WI38 (cell line): ENCODE results near the gene NIPAL1.

Experiments
- H3K4me3 ChIP-seq: 2 replicates; pipeline ENCODE4 v1.5.1; 2011; ENCODE audit warnings: low read depth, mild to moderate bottlenecking, control low read depth, low read length
- TF ChIP-seq, protein P1 (sequence below): IDR thresholded peaks from 2 replicates; pipeline ENCODE4 v1.5.1; 2012; ENCODE audit warnings: low read depth, mild to moderate bottlenecking, control low read depth, low read length

Gene NIPAL1

DNA sequence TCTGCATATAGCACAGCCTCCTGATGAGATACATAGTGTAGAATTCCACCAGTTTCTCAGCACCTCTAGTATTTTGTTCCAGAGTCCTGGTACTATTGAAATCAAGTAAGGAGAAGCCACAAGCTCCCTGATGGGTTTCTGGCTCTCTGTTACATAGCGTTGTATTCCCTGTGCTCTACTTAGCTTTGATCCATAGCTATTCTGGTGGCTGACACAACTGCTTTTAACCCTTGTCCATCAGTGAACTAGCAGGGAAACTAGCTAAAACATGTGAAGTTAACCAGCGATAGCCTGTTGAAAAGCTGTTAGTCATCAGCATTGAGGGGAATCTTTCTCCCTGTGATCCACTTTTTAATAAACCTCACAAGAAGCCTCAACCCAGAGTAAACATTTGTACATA is 26.9 kb downstream of the NIPAL1 start:
- TF ChIP-seq, protein P1, sequence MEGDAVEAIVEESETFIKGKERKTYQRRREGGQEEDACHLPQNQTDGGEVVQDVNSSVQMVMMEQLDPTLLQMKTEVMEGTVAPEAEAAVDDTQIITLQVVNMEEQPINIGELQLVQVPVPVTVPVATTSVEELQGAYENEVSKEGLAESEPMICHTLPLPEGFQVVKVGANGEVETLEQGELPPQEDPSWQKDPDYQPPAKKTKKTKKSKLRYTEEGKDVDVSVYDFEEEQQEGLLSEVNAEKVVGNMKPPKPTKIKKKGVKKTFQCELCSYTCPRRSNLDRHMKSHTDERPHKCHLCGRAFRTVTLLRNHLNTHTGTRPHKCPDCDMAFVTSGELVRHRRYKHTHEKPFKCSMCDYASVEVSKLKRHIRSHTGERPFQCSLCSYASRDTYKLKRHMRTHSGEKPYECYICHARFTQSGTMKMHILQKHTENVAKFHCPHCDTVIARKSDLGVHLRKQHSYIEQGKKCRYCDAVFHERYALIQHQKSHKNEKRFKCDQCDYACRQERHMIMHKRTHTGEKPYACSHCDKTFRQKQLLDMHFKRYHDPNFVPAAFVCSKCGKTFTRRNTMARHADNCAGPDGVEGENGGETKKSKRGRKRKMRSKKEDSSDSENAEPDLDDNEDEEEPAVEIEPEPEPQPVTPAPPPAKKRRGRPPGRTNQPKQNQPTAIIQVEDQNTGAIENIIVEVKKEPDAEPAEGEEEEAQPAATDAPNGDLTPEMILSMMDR: no peak
- H3K4me3 ChIP-seq: no peak overlapping the region

DNA sequence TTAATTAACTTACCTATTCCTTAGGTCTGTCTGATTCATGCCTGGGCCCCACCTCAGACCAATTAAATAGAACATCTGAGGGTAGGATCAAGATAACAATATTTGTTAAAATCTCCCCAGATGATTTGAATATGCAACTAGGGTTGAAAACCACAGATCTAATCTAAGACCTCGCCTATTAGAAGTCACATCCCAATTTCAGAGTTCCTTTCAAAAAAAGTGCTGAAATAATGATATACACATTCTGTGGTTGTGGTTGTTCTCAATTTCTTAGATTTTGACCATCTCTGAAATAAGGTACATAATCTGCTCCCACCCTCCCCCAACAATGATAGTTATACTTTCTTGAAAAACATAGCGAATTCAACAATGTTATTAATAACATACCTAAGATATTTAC is 27.7 kb downstream of the NIPAL1 start:
- H3K4me3 ChIP-seq: no peak overlapping the region
- TF ChIP-seq, protein P1: no peak

DNA sequence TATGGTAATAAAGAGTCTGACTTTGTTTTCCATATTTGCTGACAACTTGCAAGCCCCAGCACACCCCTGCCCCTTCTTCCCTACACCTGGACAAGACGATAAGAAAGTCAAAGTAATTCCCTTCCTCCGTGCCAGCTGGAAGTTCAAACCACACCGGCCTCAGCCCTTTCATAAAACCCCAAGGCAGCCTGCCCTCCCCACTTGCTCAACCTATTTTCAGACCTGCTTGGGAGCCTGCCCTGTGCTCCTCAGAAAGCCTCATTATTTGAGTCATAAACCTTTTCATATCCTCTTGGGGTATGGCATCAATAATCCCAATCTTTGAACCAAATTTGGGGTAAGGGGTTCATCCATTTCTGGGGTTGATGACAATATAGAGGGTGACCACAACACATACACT is 29.5 kb downstream of the NIPAL1 start:
- TF ChIP-seq, protein P1: no peak
- H3K4me3 ChIP-seq: no peak overlapping the region

DNA sequence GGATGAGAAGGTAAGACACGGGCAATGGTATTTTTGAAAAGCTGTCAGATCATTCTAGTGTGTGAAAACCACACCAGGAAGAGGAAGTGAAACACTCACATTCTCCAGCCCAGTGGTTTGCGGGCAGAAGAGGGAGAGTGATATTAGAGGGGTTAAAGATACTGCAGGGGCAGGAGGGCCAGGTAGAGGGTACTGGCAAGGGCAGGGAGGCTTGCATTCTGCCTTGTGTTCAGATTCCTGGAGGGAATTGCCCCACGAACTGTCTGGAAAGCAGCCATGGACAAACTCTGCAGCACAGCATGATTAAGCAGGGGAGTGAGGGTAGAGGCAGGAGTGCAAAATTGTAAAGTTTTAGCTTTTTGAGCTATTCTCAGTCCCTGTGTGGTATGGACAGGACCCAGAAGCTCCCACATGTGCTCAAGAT is 30.9 kb downstream of the NIPAL1 start:
- no peak overlapping the region for H3K4me3 ChIP-seq
- TF ChIP-seq, protein P1: no peak

DNA sequence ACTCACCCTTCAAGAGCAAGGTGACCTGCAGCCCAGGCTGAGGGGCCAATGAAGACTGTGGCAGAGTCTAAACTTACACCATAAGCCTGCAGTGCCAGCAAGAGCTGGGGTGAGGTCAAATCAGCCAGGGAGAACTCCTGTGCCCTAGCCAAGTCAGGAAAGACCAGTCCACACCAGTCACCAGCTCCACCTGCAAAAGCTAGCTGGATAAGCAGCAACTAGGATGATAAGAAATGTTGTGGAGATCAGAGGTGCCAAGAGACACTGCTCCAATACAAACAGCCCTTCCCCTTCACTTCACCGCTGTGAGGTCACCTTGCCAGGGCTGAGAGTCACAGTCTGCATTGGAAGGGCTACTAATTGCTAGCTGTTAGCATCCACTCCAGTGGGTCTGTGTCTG is 31.3 kb downstream of the NIPAL1 start:
- no peak overlapping the region for H3K4me3 ChIP-seq
- TF ChIP-seq, protein P1: no peak

DNA sequence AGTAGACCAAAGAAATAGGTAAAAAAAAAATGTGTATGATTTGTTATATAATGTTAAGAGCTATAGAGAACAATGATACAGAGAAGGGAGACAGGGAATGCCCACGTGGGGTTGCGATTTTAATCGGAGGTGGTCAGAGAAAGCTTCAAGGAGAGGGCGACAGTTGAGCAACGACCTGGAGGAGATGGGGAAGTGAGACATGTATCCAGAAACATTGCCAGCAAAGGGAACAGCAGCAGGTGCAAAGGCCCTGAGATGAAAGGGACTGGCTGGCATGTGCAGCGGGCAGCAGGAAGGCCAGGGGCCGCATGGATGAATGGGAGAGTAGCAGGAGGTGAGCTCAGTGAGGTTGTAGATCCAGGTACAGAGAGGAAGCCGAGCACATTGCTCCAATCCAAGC is 32.9 kb downstream of the NIPAL1 start:
- TF ChIP-seq, protein P1: no peak
- no peak overlapping the region for H3K4me3 ChIP-seq

DNA sequence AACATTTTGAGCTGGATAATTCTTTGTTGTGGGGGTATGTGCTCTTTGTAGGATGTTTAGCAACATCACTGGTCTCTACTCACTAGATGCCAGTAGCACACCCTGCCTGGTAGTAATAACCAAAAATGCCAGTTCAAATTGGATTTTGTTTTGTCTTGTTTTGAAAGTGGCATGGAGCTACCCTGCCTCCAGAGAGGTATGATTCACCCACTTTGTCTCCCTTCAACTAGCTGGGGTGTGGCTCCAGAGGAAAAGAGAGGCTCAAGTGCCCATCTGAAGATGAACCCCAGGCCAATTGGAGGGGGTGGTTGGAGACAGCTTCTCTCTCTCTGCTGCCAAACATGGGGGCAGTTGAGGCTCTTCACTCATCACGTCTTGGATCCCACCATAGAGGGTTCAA is 34.5 kb downstream of the NIPAL1 start:
- TF ChIP-seq, protein P1: no peak
- no peak overlapping the region for H3K4me3 ChIP-seq
